CD4-positive, alpha-beta T cell (primary cell): ENCODE measurements around the gene LMBR1L. TPM values are rescaled to one million over a fixed set of nuclear protein-coding genes. Genes with fewer than 3 reads are reported as not detected.

Experiments used
- ATAC-seq: fragments of 200-7000 bp; cut with Tn5 transposase; one replicate; pipeline ENCODE4 v1.10.0; 2022; ENCODE audit warnings: mild to moderate bottlenecking; ENCODE audit not compliant: poor library complexity
- CTCF ChIA-PET: fragments of 350-600 bp; sonication (Branson Sonifier 250); formaldehyde crosslinking; loops from one replicate; lab custom pipeline; 2021; ENCODE audit warnings: antibody characterized with exemption, inconsistent platforms; lab: Charles Lee
- POLR2A ChIA-PET: fragments of 350-600 bp; sonication (Branson Sonifier 250); formaldehyde crosslinking; loops from one replicate; lab custom pipeline; 2021; ENCODE audit warnings: antibody characterized with exemption, inconsistent platforms; lab: Charles Lee
- DNase-seq, 14 experiments: peaks; one replicate each; pipeline ENCODE4 v3.0.0-alpha.2; 2013 to 2020; ENCODE audit warnings: mixed read lengths in 2 of 14
- H3K27ac ChIP-seq, 2 donors: one replicate each; pipeline versions ENCODE4 v1.5.1 to v1.7.0; 2013; ENCODE audit warnings: low read length in 2 of 2, low read depth in 1 of 2, mild to moderate bottlenecking in 1 of 2
- H3K27me3 ChIP-seq, 2 experiments: 1 replicate in 1 of 2; 2 replicates in 1 of 2; pipeline versions ENCODE4 v1.6.1 to v1.7.0; 2013; ENCODE audit warnings: low read length in 2 of 2, control low read depth in 1 of 2, mild to moderate bottlenecking in 1 of 2, moderate library complexity in 1 of 2; ENCODE audit not compliant: insufficient read depth in 2 of 2, control insufficient read depth in 1 of 2
- H3K36me3 ChIP-seq: one replicate; pipeline ENCODE4 v1.6.1; 2013; ENCODE audit warnings: low read length, control low read depth; ENCODE audit not compliant: insufficient read depth
- H3K4me1 ChIP-seq: one replicate; pipeline ENCODE4 v1.6.1; 2013; ENCODE audit warnings: low read length, control low read depth; ENCODE audit not compliant: insufficient read depth
- H3K4me3 ChIP-seq: one replicate; pipeline ENCODE4 v1.5.1; 2013; ENCODE audit warnings: mild to moderate bottlenecking, low read length, moderate library complexity
- H3K9me3 ChIP-seq, 2 experiments: 1 replicate in 1 of 2; 2 replicates in 1 of 2; pipeline versions ENCODE4 v1.6.1 to v1.7.0; 2013; ENCODE audit warnings: low read length in 2 of 2, mild to moderate bottlenecking in 2 of 2, control low read depth in 1 of 2, moderate library complexity in 1 of 2; ENCODE audit not compliant: control insufficient read depth in 1 of 2, insufficient read depth in 1 of 2
- H3K27ac Mint-ChIP-seq: one replicate; pipeline ENCODE4 v1.8.0; 2020; ENCODE audit warnings: mixed read lengths
- H3K27me3 Mint-ChIP-seq: one replicate; pipeline ENCODE4 v1.8.0; 2021; ENCODE audit warnings: mixed read lengths
- H3K36me3 Mint-ChIP-seq: one replicate; pipeline ENCODE4 v1.8.0; 2021; ENCODE audit warnings: low read depth, mixed read lengths
- H3K4me1 Mint-ChIP-seq: one replicate; pipeline ENCODE4 v1.8.0; 2021; ENCODE audit warnings: low read depth, mixed read lengths
- H3K4me3 Mint-ChIP-seq: one replicate; pipeline ENCODE4 v1.8.0; 2020; ENCODE audit warnings: mild to moderate bottlenecking, mixed read lengths
- H3K9me3 Mint-ChIP-seq: one replicate; pipeline ENCODE4 v1.8.0; 2020; ENCODE audit warnings: mixed read lengths
- CTCF ChIP-seq: fragments of 200-600 bp; IDR thresholded peaks from one replicate; pipeline ENCODE4 v1.8.0; 2022; ENCODE audit warnings: antibody characterized with exemption, mild to moderate bottlenecking
- intact Hi-C, 2 experiments: fragments of 100-400 bp; cut with DNase I in 1 of 2; cut with micrococcal nuclease in 1 of 2; formaldehyde crosslinking; loops; one replicate each; pipeline versions ENCODE4 v1.15.1 to v1.9.0; 2023 to 2025; cut with DNase I, micrococcal nuclease
- polyA plus RNA-seq, 2 donors: library from polyadenylated mRNA; unstranded; fragments of 120-200 nt; gene quantifications; one replicate each; pipeline ENCODE4 v1.2.1, GENCODE V29; 2013
- total RNA-seq, 174 experiments: library from RNA in 2 of 174; stranded (reverse) in 2 of 174; gene quantifications; one replicate each; pipeline ENCODE4 v1.2.3 and lab custom pipeline; 2021 to 2026

LMBR1L gene
- 100 to 1,000 TPM; 401 to 418 TPM for total RNA-seq
- 55.3 TPM for polyA plus RNA-seq (2013, experiment 1 of 2)
- polyA plus RNA-seq (2013, experiment 2 of 2) = 79.1 TPM
- total RNA-seq (lab: John Stamatoyannopoulos, UW) = 12.5 to 228 (median 134) reads per million in 172 experiments

- peak; percentile 61 for TF ChIP-seq CTCF
- Mint-ChIP-seq H3K9me3 (no peaks in the 10 kb centered on the region), H3K4me3 (peak within 1 kb of the TSS; percentile 89), H3K27ac (peak within 1 kb of the TSS; percentile 97), H3K36me3 (peaks cover 38% of the 10 kb centered on the region), H3K27me3 (no peaks in the 10 kb centered on the region), H3K4me1 (peaks cover 35% of the 10 kb centered on the region)
- H3K27ac ChIP-seq = peak within 1 kb of the TSS; percentile 85 to 94
- peak; percentile 92 to 99 (median 95) for DNase-seq
- H3K27me3 ChIP-seq = no peaks in the 10 kb centered on the region
- intact Hi-C loops = loop anchor here (1.0 to 5.0 kb wide), 5 partner anchors 16 to 82 kb away; partner anchors contain the start of genes DHH (in 1 of the 2) and TUBA1B (in 1 of the 2)
- peaks cover 16% of the 10 kb centered on the region for H3K36me3 ChIP-seq
- CTCF ChIA-PET = interaction anchor here (0.6 to 4.9 kb wide), 10 partner anchors 9 to 1061 kb away, joined by 3 to 38 read pairs (median 5); partner anchors contain the start of genes RHEBL1 and TUBA1B
- H3K9me3 ChIP-seq = no peaks in the 10 kb centered on the region
- POLR2A ChIA-PET = interaction anchor here (0.6 to 8.9 kb wide), 20 partner anchors 9 to 631 kb away, joined by 3 to 178 read pairs (median 6); partner anchors contain the start of genes DDX23, DHH, RHEBL1 and SPATS2
- H3K4me1 ChIP-seq = peaks cover 41% of the 10 kb centered on the region
- peak within 1 kb of the TSS; percentile 75 for H3K4me3 ChIP-seq
- peak; percentile 91 for ATAC-seq
Observed at GRCh38 chr12:49110464-49111155, at the start of gene LMBR1L. TSS of gene LMBR1L (minus strand) at chr12:49110847. CDS start at chr12:49110555, 292 bp downstream.

- POLR2A ChIA-PET = no interaction called here
- no peaks in the 10 kb centered on the region for H3K27me3 Mint-ChIP-seq
- H3K9me3 Mint-ChIP-seq = no peaks in the 10 kb centered on the region
- no peak overlapping the region for H3K27ac ChIP-seq
- H3K36me3 Mint-ChIP-seq = no peaks in the 10 kb centered on the region
- H3K27ac Mint-ChIP-seq = no peak overlapping the region
- H3K27me3 ChIP-seq = no peaks in the 10 kb centered on the region
- H3K4me1 Mint-ChIP-seq = no peaks in the 10 kb centered on the region
- CTCF ChIA-PET = no interaction called here
- no peak for DNase-seq
- no peak overlapping the region for H3K4me3 ChIP-seq
- no peak for ATAC-seq
- intact Hi-C loops = no loop called here
- no peaks in the 10 kb centered on the region for H3K36me3 ChIP-seq
- H3K9me3 ChIP-seq = no peaks in the 10 kb centered on the region
- H3K4me1 ChIP-seq = no peaks in the 10 kb centered on the region
- H3K4me3 Mint-ChIP-seq = no peak overlapping the region
- TF ChIP-seq CTCF = no peak
Observed at GRCh38 chr12:49160399-49160798, 49.8 kb upstream of the LMBR1L start.

GRCh38 chr12:49154221-49154620, 43.6 kb upstream of the LMBR1L start:
- no peak overlapping the region for H3K4me3 ChIP-seq
- H3K4me1 Mint-ChIP-seq = no peaks in the 10 kb centered on the region
- H3K9me3 ChIP-seq = no peaks in the 10 kb centered on the region
- no peak for TF ChIP-seq CTCF
- POLR2A ChIA-PET = interaction anchor here (0.7 kb wide), 1 partner anchor 100 kb away, joined by 3 read pairs; no protein-coding TSS in a partner anchor
- intact Hi-C loops = no loop called here
- no peaks in the 10 kb centered on the region for H3K27me3 Mint-ChIP-seq
- CTCF ChIA-PET = no interaction called here
- H3K27me3 ChIP-seq = no peaks in the 10 kb centered on the region
- no peaks in the 10 kb centered on the region for H3K4me1 ChIP-seq
- no peaks in the 10 kb centered on the region for H3K36me3 Mint-ChIP-seq
- ATAC-seq = no peak
- no peak for DNase-seq
- no peak overlapping the region for H3K4me3 Mint-ChIP-seq
- H3K9me3 Mint-ChIP-seq = no peaks in the 10 kb centered on the region
- no peaks in the 10 kb centered on the region for H3K36me3 ChIP-seq
- H3K27ac Mint-ChIP-seq = no peak overlapping the region
- H3K27ac ChIP-seq = no peak overlapping the region
